Caco-2 (cell line): ENCODE results near the gene CDC42BPA. TPM values are rescaled to one million over a fixed set of nuclear protein-coding genes. Genes with fewer than 3 reads are reported as not detected.

Experiments
- BruUV-seq: library from RNA; stranded (reverse); fragments of 400-500 nt; replicated peaks from 2 replicates; lab custom pipeline; 2021; lab: Mats Ljungman, UMichigan
- CTCF ChIA-PET: fragments of 300-600 bp; sonication (Branson Sonifier 250); formaldehyde crosslinking; loops from one replicate; lab custom pipeline; 2022; ENCODE audit warnings: antibody characterized with exemption; lab: Charles Lee
- POLR2A ChIA-PET: fragments of 300-600 bp; sonication (Branson Sonifier 250); formaldehyde crosslinking; loops from one replicate; lab custom pipeline; 2022; ENCODE audit warnings: antibody characterized with exemption; lab: Charles Lee
- DNase-seq, 2 experiments: peaks; one replicate each; pipeline versions ENCODE4 v3.0.0 to v3.0.0-alpha.2; 2020 to 2022
- H3K27me3 ChIP-seq: replicated peaks from 2 replicates; pipeline ENCODE4 v1.6.0; 2011; ENCODE audit warnings: low read length; ENCODE audit not compliant: control insufficient read depth, insufficient read depth
- H3K36me3 ChIP-seq: 2 replicates; pipeline ENCODE4 v1.5.1; 2011; ENCODE audit warnings: low read length; ENCODE audit not compliant: control insufficient read depth, insufficient read depth
- H3K4me1 ChIP-seq: fragments of 250-450 bp; sonication (Bioruptor Pico); 2 replicates; pipeline ENCODE4 v1.5.1; 2020; ENCODE audit warnings: mild to moderate bottlenecking
- H3K4me3 ChIP-seq: 2 replicates; pipeline ENCODE4 v1.5.1; 2011; ENCODE audit warnings: low read depth, mild to moderate bottlenecking, control low read depth, low read length
- H3K9me3 ChIP-seq: fragments of 250-450 bp; sonication (Bioruptor Pico); 2 replicates; pipeline ENCODE4 v1.5.1; 2020; ENCODE audit warnings: mild to moderate bottlenecking, moderate library complexity
- H3K27ac Mint-ChIP-seq: one replicate; pipeline ENCODE4 v1.8.0; 2022; ENCODE audit warnings: mixed read lengths; ENCODE audit not compliant: unreplicated experiment
- H3K27me3 Mint-ChIP-seq: one replicate; pipeline ENCODE4 v1.8.0; 2022; ENCODE audit warnings: mixed read lengths; ENCODE audit not compliant: insufficient read depth, unreplicated experiment
- H3K36me3 Mint-ChIP-seq: one replicate; pipeline ENCODE4 v1.8.0; 2022; ENCODE audit warnings: mild to moderate bottlenecking, mixed read lengths; ENCODE audit not compliant: insufficient read depth, unreplicated experiment
- H3K4me1 Mint-ChIP-seq: one replicate; pipeline ENCODE4 v1.8.0; 2022; ENCODE audit warnings: low read depth, mixed read lengths; ENCODE audit not compliant: unreplicated experiment
- H3K4me3 Mint-ChIP-seq: one replicate; pipeline ENCODE4 v1.8.0; 2022; ENCODE audit warnings: mild to moderate bottlenecking, moderate library complexity, mixed read lengths; ENCODE audit not compliant: unreplicated experiment
- H3K9me3 Mint-ChIP-seq: one replicate; pipeline ENCODE4 v1.8.0; 2022; ENCODE audit warnings: mixed read lengths; ENCODE audit not compliant: unreplicated experiment
- CTCF ChIP-seq, 2 experiments: fragments of 200-600 bp in 1 of 2; IDR thresholded peaks; 1 replicate in 1 of 2; 2 replicates in 1 of 2; pipeline versions ENCODE4 v1.5.1 to v1.8.0; 2011 to 2022; ENCODE audit warnings: antibody characterized with exemption in 1 of 2, control low read depth in 1 of 2, inconsistent platforms in 1 of 2, low read depth in 1 of 2, low read length in 1 of 2, mild to moderate bottlenecking in 1 of 2, moderate library complexity in 1 of 2; ENCODE audit not compliant: insufficient read depth in 1 of 2, severe bottlenecking in 1 of 2, unreplicated experiment in 1 of 2
- intact Hi-C: fragments of 100-400 bp; cut with micrococcal nuclease; formaldehyde crosslinking; loops from one replicate; pipeline ENCODE4 v1.10.0; 2022; ENCODE audit not compliant: unreplicated experiment
- total RNA-seq: library from RNA; stranded (reverse); gene quantifications from 2 replicates; pipeline ENCODE4 v1.2.3, GENCODE V29; 2022

Gene CDC42BPA
- total RNA-seq, 1 experiment from 2014 or later: 38.3 TPM

DNA sequence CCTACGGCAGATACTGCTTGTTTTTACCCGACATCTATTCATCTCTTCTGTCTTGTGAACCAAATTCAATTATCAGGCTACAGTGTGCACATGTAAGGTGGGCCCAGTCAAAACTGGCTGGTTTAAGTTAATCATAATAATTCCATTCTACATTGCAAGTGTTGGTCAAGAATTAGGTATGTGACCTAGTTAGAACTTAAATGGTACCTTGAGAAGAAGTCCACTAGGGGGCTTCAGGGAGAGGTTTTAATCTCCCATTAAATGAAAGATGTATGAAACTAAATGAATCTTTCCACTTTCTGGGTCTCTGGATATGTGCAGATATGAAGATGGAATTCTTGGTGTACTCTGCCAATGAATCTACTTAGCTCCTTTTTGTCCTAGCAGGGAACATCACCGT lies 187.1 kb downstream of the CDC42BPA start:
- BruUV-seq: no TSS peak
- intact Hi-C loops: loop anchor here (1.0 kb wide), 1 partner anchor 306 kb away; no protein-coding TSS in a partner anchor
- CTCF ChIA-PET: no interaction called here

GRCh38 chr1:227127891-227128290 lies 190.4 kb downstream of the CDC42BPA start:
- H3K4me1 Mint-ChIP-seq: peaks cover 11% of the 10 kb centered on the region
- BruUV-seq: TSS peak; percentile 20
- H3K36me3 Mint-ChIP-seq: peaks cover 37% of the 10 kb centered on the region
- no peaks in the 10 kb centered on the region for H3K27me3 Mint-ChIP-seq
- Histone ChIP-seq H3K9me3 (no peaks in the 10 kb centered on the region), H3K27me3 (no peaks in the 10 kb centered on the region), H3K36me3 (no peaks in the 10 kb centered on the region), H3K4me1 (no peaks in the 10 kb centered on the region), H3K4me3 (no peak overlapping the region)
- H3K27ac Mint-ChIP-seq: peak overlapping the region; percentile 14
- ChIA-PET POLR2A (no interaction called here), CTCF (no interaction called here)
- H3K4me3 Mint-ChIP-seq: no peak overlapping the region
- DNase-seq: no peak
- no peaks in the 10 kb centered on the region for H3K9me3 Mint-ChIP-seq
- TF ChIP-seq CTCF (IDR thresholded peaks at IDR 0.05; ENCODE audit: insufficient read depth in 1 of 2, low read depth in 1 of 2, low read length in 1 of 2, severe bottlenecking in 1 of 2, unreplicated experiment in 1 of 2): no peak
- intact Hi-C loops: no loop called here

More for the DNA sequence above, 187.1 kb downstream of the CDC42BPA start:
- TF ChIP-seq CTCF (IDR thresholded peaks at IDR 0.05; ENCODE audit: insufficient read depth in 1 of 2, low read depth in 1 of 2, low read length in 1 of 2, severe bottlenecking in 1 of 2, unreplicated experiment in 1 of 2): peak; percentile 40 to 47
- H3K27me3 ChIP-seq: no peaks in the 10 kb centered on the region
- no peak for DNase-seq
- Mint-ChIP-seq H3K36me3 (peaks cover 47% of the 10 kb centered on the region), H3K9me3 (peaks cover 11% of the 10 kb centered on the region), H3K4me1 (peaks cover 27% of the 10 kb centered on the region), H3K27ac (no peak overlapping the region), H3K4me3 (no peak overlapping the region), H3K27me3 (no peaks in the 10 kb centered on the region)
- H3K4me1 ChIP-seq: peaks cover 19% of the 10 kb centered on the region
- H3K9me3 ChIP-seq: no peaks in the 10 kb centered on the region
- H3K4me3 ChIP-seq: no peak overlapping the region
- POLR2A ChIA-PET: no interaction called here
- no peaks in the 10 kb centered on the region for H3K36me3 ChIP-seq

DNA sequence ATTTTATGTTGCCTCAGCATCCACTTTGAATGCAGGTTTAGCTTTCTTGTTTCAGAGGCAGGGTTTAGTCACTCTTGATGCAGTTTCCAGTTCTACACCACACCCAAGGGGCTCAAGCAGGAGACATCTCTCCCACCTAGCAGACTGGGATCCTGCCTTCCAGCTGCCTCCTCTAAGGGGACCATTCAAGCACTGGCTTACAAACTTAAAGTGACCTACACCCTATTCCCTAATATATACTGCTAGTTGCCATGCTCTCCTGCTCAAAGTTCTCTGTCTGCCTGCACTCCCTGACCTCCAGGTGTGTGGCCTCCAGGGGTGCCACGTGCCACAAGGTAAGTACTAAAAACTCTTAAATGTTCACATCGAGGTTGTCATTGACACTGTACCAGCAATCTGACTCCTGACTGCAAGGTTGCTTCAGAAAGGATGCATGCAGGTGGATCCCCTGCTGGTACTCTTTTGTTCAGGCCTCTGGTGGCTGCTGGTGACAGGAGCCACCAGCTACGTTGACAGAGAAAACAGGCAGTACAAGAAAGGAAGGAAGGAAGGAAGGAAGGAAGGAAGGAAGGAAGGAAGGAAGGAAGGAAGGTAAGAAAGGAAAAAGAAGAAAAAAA lies 192.3 kb downstream of the CDC42BPA start:
- no TSS peak for BruUV-seq
- Mint-ChIP-seq H3K4me3 (no peak overlapping the region), H3K27ac (no peak overlapping the region), H3K36me3 (peaks cover 29% of the 10 kb centered on the region), H3K4me1 (peaks cover 8% of the 10 kb centered on the region), H3K27me3 (no peaks in the 10 kb centered on the region), H3K9me3 (no peaks in the 10 kb centered on the region)
- TF ChIP-seq CTCF (IDR thresholded peaks at IDR 0.05; ENCODE audit: insufficient read depth in 1 of 2, low read depth in 1 of 2, low read length in 1 of 2, severe bottlenecking in 1 of 2, unreplicated experiment in 1 of 2): peak in 1 of 2 experiments; percentile 11
- Histone ChIP-seq H3K4me1 (no peaks in the 10 kb centered on the region), H3K4me3 (no peak overlapping the region), H3K9me3 (no peaks in the 10 kb centered on the region), H3K36me3 (no peaks in the 10 kb centered on the region), H3K27me3 (no peaks in the 10 kb centered on the region)
- CTCF ChIA-PET: no interaction called here
- intact Hi-C loops: no loop called here
- DNase-seq: no peak
- POLR2A ChIA-PET: no interaction called here
